DOHH2 (cell line): Measurements from ENCODE around the gene KCNIP2.

Experiments
- H3F3A ChIP-seq: fragments of 200-600 bp; sonication (generic), shearing (Covaris generic); 2 replicates; pipeline ENCODE4 v1.6.0; 2016; ENCODE audit warnings: antibody characterized with exemption, mild to moderate bottlenecking; ENCODE audit not compliant: control insufficient read depth, insufficient read depth
- H3K27ac ChIP-seq: fragments of 200-600 bp; sonication (generic); 2 replicates; pipeline ENCODE4 v1.5.1; 2014; ENCODE audit warnings: low read depth, mild to moderate bottlenecking, low read length, moderate library complexity
- H3K27me3 ChIP-seq: fragments of 200-600 bp; sonication (generic); 2 replicates; pipeline ENCODE4 v1.6.1; 2014; ENCODE audit warnings: mild to moderate bottlenecking, low read length, mixed read lengths; ENCODE audit not compliant: control insufficient read depth
- H3K36me3 ChIP-seq: fragments of 200-600 bp; sonication (generic); 2 replicates; pipeline ENCODE4 v1.6.1; 2014; ENCODE audit warnings: mild to moderate bottlenecking, low read length, moderate library complexity, mixed read lengths; ENCODE audit not compliant: control insufficient read depth
- H3K4me1 ChIP-seq: fragments of 200-600 bp; sonication (generic); 2 replicates; pipeline ENCODE4 v1.6.1; 2014; ENCODE audit warnings: mild to moderate bottlenecking, low read length, mixed read lengths; ENCODE audit not compliant: control insufficient read depth
- H3K4me2 ChIP-seq: fragments of 200-600 bp; sonication (generic); 2 replicates; pipeline ENCODE4 v1.6.0; 2014; ENCODE audit warnings: mild to moderate bottlenecking, low read length, moderate library complexity
- H3K4me3 ChIP-seq: fragments of 200-600 bp; sonication (generic); 2 replicates; pipeline ENCODE4 v1.5.1; 2014; ENCODE audit warnings: mild to moderate bottlenecking, low read length, mixed read lengths
- H3K79me2 ChIP-seq: fragments of 200-600 bp; sonication (generic); 2 replicates; pipeline ENCODE4 v1.6.1; 2014; ENCODE audit warnings: mild to moderate bottlenecking, low read length, mixed read lengths; ENCODE audit not compliant: control insufficient read depth
- H3K9me2 ChIP-seq: fragments of 200-600 bp; sonication (generic); replicated peaks from 2 replicates; pipeline ENCODE4 v1.6.1; 2014; ENCODE audit warnings: mild to moderate bottlenecking, low read length, mixed read lengths; ENCODE audit not compliant: control insufficient read depth
- H3K9me3 ChIP-seq: fragments of 200-600 bp; sonication (generic); 2 replicates; pipeline ENCODE4 v1.6.1; 2014; ENCODE audit warnings: antibody characterized with exemption, low read length, mixed read lengths; ENCODE audit not compliant: control insufficient read depth, insufficient read depth
- H4K20me1 ChIP-seq: fragments of 200-600 bp; sonication (generic); 2 replicates; pipeline ENCODE4 v1.6.0; 2014; ENCODE audit warnings: low read depth, mild to moderate bottlenecking, antibody characterized with exemption, low read length, moderate library complexity; ENCODE audit not compliant: control insufficient read depth, insufficient read depth
- EZH2phosphoT487 ChIP-seq: fragments of 200-600 bp; sonication (generic); IDR thresholded peaks from 2 replicates; pipeline ENCODE4 v1.6.1; 2017; ENCODE audit warnings: borderline replicate concordance, mild to moderate bottlenecking, antibody characterized with exemption, low read length, moderate library complexity, mixed read lengths
- TF ChIP-seq, protein P1 (sequence below): fragments of 200-600 bp; sonication (generic); IDR thresholded peaks from one replicate; pipeline ENCODE4 v1.5.1; 2014; ENCODE audit warnings: antibody characterized with exemption, mild to moderate bottlenecking, low read depth, low read length; ENCODE audit not compliant: poor library complexity, severe bottlenecking

Gene KCNIP2

DNA sequence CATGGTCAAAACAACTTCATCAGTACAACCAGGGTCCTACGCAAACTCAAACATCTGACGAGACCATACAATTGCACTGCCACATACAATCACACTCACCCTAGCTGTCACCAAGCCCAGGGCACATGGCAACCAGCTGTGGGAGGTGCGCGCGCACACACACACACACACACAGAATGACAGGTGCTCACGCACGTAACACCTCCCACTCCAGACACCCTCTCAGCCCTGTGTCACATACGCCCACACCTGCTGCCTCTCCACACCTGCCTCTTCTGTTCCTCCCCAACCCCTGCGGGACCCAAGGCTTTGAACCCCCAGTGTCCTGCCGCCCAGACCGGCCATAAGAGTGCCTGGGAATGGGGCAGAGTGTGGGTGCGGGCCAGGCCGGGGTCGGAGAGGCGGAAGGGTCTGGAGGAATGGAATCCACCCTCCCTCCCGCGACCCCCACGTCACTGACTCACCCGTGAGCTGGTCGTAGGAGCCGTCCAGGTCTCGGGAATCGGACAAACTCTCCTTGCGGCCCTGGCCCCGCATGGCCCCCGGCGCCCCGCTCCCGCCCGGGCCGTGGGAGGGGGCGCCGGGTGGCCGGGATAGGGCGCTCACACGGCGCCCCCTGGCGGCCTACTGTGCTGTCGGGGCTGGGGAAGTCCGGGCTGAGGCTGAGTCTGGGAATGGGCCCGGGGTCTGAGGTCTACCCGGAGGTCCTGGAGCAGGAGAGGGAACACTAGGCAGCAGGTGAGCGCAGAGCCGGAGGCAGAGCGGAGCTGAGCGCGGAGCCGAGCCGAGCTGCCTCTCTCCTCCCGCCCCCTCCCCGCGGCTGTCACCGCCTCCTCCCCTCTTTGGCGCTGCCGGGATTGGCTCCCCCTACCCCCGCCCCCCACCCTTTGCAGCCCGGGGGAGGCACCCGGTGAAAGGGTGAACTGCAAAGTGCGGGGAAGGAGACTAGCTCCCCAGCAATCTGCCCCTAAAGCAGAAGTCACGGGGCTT, at the start of gene KCNIP2:
TSS of gene KCNIP2 (minus strand) at position 769 of the 990 bp plus-strand sequence. CDS start at position 537, 232 bp downstream.
- H3K79me2 ChIP-seq: no peaks in the 10 kb centered on the region
- no peaks in the 10 kb centered on the region for H3K36me3 ChIP-seq
- H3K9me2 ChIP-seq: no peaks in the 10 kb centered on the region
- H3K9me3 ChIP-seq: no peaks in the 10 kb centered on the region
- H3K27me3 ChIP-seq: peaks cover 18% of the 10 kb centered on the region
- H3F3A ChIP-seq: no peaks in the 10 kb centered on the region
- TF ChIP-seq, protein P1, sequence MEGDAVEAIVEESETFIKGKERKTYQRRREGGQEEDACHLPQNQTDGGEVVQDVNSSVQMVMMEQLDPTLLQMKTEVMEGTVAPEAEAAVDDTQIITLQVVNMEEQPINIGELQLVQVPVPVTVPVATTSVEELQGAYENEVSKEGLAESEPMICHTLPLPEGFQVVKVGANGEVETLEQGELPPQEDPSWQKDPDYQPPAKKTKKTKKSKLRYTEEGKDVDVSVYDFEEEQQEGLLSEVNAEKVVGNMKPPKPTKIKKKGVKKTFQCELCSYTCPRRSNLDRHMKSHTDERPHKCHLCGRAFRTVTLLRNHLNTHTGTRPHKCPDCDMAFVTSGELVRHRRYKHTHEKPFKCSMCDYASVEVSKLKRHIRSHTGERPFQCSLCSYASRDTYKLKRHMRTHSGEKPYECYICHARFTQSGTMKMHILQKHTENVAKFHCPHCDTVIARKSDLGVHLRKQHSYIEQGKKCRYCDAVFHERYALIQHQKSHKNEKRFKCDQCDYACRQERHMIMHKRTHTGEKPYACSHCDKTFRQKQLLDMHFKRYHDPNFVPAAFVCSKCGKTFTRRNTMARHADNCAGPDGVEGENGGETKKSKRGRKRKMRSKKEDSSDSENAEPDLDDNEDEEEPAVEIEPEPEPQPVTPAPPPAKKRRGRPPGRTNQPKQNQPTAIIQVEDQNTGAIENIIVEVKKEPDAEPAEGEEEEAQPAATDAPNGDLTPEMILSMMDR: peak; percentile 97
- no peak for TF ChIP-seq EZH2phosphoT487
- no peak within 1 kb of the TSS for H3K27ac ChIP-seq
- no peaks in the 10 kb centered on the region; the same call in 1 of the 2 replicates for H4K20me1 ChIP-seq
- H3K4me3 ChIP-seq: peak within 1 kb of the TSS; percentile 63
- H3K4me1 ChIP-seq: peaks cover 48% of the 10 kb centered on the region
- H3K4me2 ChIP-seq: peak within 1 kb of the TSS; percentile 72

- H3K4me2 ChIP-seq: no peak overlapping the region
- no peaks in the 10 kb centered on the region for H3K79me2 ChIP-seq
- H3K9me3 ChIP-seq: no peaks in the 10 kb centered on the region
Measured at GRCh38 chr10:101892782-101893391, 49.3 kb upstream of the KCNIP2 start.

DNA sequence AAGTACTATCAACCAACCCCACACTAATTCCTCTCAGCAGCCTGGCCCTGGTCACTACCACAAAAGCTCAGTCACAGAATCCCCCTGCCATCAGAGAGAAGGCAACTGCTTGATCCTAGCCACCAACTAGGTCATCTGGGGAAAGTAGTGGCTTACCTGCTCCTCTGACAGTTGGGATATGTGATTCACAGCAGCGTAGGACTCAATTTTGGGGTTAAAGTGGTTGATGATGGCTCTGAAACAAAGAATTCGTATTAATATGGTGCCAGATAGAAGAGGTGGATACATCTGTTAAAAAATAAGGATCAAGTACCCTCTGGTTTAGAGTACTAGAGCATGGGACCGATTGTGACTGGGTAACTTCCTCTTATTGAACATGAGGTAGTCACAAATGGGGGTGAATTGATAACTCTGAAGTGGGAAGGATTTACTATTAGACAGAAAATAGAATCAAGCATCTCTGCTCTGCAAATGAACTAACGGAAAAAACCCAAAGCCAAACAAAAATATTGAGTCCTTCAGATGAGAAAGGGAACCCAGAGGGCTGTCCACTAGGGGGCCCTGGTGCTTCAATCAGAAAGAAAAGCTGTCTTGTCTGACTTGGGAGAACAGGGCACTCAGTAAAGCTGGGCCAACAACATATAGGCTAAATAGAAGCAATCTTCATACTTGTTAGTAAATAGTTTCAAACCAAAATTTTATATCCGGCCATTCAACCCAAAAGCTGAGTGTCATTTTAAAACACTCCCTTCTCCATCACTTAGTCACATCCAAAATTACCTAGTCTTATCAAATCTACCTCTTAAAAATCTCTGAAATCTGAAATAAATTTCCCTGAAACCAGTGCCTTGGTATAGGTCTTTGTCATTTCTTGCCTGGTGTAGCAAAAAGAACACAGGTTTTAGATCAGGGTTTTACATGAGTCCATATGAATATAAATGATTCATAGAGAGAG, 45.9 kb upstream of the KCNIP2 start:
- H4K20me1 ChIP-seq: no peaks in the 10 kb centered on the region

More at GRCh38 chr10:101892782-101893391, 49.3 kb upstream of the KCNIP2 start:
- no peaks in the 10 kb centered on the region for H3K27me3 ChIP-seq
- H4K20me1 ChIP-seq: 0 out of 2 replicates have a peak, but pooled peaks cover 6% of the 10 kb centered on the region
- no peaks in the 10 kb centered on the region for H3F3A ChIP-seq
- no peaks in the 10 kb centered on the region for H3K9me2 ChIP-seq
- TF ChIP-seq, protein P1: no peak
- no peak for TF ChIP-seq EZH2phosphoT487
- H3K36me3 ChIP-seq: peaks cover 3% of the 10 kb centered on the region; the same call in 1 of the 2 replicates
- no peak overlapping the region for H3K4me3 ChIP-seq
- no peak overlapping the region for H3K27ac ChIP-seq
- peaks cover 13% of the 10 kb centered on the region for H3K4me1 ChIP-seq

More for the DNA sequence above, 45.9 kb upstream of the KCNIP2 start:
- H3K4me1 ChIP-seq: peaks cover 3% of the 10 kb centered on the region; the same call in 1 of the 2 replicates
- H3K36me3 ChIP-seq: peaks cover 3% of the 10 kb centered on the region; the same call in 1 of the 2 replicates
- no peaks in the 10 kb centered on the region for H3K9me2 ChIP-seq
- no peaks in the 10 kb centered on the region for H3K9me3 ChIP-seq
- H3K79me2 ChIP-seq: no peaks in the 10 kb centered on the region
- H3K4me2 ChIP-seq: no peak overlapping the region
- H3K4me3 ChIP-seq: no peak overlapping the region
- no peak overlapping the region for H3K27ac ChIP-seq
- TF ChIP-seq EZH2phosphoT487: no peak
- TF ChIP-seq, protein P1: peak; percentile 90
- H3F3A ChIP-seq: no peaks in the 10 kb centered on the region
- no peaks in the 10 kb centered on the region for H3K27me3 ChIP-seq
